Measurements from ENCODE around the gene NFKB2.

GRCh38 chr10:102429468-102429867 lies 34.0 kb downstream of the NFKB2 start:
- no peak for TF ChIP-seq CTCF (IDR thresholded peaks at IDR 0.05; ENCODE audit: low read depth, low read length)
- no peak for TF ChIP-seq POLR2A (IDR thresholded peaks at IDR 0.05; ENCODE audit: extremely low read depth, insufficient read length)

All from NB4 (cell line).